ENCODE data around the gene FAM237B. TPM values are rescaled to one million over a fixed set of nuclear protein-coding genes. Genes with fewer than 3 reads are reported as not detected.

Gene FAM237B
- total and polyA plus RNA-seq, 2 of the 13 experiments (the other 11 are each of a cell fraction or from before 2014, with no cell fraction given) = not detected

GRCh38 chr7:90322837-90323236 lies 1.7 kb upstream of the FAM237B start:
- peaks cover 0 to 32% of the 10 kb centered on the region in 2 experiments; a peak in 3 of 5 replicates for H3K27me3 ChIP-seq (ENCODE audit: control insufficient read depth in 1 of 2, insufficient read depth in 2 of 2, low read length in 2 of 2)
- no peak overlapping the region for H3K4me2 ChIP-seq (ENCODE audit: low read depth, low read length)
- H3K4me1 ChIP-seq (ENCODE audit: insufficient read depth, low read length) = no peaks in the 10 kb centered on the region
- H2AFZ ChIP-seq (ENCODE audit: low read length) = no peak overlapping the region
- H3K27ac ChIP-seq (ENCODE audit: extremely low read length, insufficient read depth, low read length) = no peak overlapping the region
- ChIA-PET CTCF (ENCODE audit: low intra/inter-chr PET ratio, low total read pairs) (no interaction called here), POLR2A (no interaction called here)
- H4K20me1 ChIP-seq (ENCODE audit: insufficient read depth, low read length) = no peaks in the 10 kb centered on the region
- TF ChIP-seq ETV6 (CRISPR knock-in tag; conservative IDR thresholded peaks at IDR 0.05) = no peak
- 0 out of 2 replicates have a peak, but pooled peaks have one; percentile 19 for TF ChIP-seq MAFF (IDR thresholded peaks at IDR 0.05; ENCODE audit: low read depth, low read length)
- TF ChIP-seq MAFK (conservative IDR thresholded peaks at IDR 0.05 in 1 of 2, IDR thresholded peaks at IDR 0.05 in 1 of 2; ENCODE audit: low read length in 2 of 2) = peak; percentile 36 to 52; a peak in 3 of 4 replicates
- no peak for TF ChIP-seq ZNF720 (CRISPR knock-in tag; IDR thresholded peaks at IDR 0.05)
- TF ChIP-seq, protein P1, sequence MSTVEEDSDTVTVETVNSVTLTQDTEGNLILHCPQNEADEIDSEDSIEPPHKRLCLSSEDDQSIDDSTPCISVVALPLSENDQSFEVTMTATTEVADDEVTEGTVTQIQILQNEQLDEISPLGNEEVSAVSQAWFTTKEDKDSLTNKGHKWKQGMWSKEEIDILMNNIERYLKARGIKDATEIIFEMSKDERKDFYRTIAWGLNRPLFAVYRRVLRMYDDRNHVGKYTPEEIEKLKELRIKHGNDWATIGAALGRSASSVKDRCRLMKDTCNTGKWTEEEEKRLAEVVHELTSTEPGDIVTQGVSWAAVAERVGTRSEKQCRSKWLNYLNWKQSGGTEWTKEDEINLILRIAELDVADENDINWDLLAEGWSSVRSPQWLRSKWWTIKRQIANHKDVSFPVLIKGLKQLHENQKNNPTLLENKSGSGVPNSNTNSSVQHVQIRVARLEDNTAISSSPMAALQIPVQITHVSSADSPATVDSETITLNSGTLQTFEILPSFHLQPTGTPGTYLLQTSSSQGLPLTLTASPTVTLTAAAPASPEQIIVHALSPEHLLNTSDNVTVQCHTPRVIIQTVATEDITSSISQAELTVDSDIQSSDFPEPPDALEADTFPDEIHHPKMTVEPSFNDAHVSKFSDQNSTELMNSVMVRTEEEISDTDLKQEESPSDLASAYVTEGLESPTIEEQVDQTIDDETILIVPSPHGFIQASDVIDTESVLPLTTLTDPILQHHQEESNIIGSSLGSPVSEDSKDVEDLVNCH (CRISPR knock-in tag; IDR thresholded peaks at IDR 0.05) = no peak
- no peak overlapping the region for H3K4me3 ChIP-seq (replicated peaks in 1 of 3; ENCODE audit: insufficient read depth in 1 of 3, low read depth in 2 of 3, low read length in 3 of 3)
- intact Hi-C loops (cut with micrococcal nuclease; ENCODE audit: unreplicated experiment) (no loop called here), in situ Hi-C loops (cut with HindIII; ENCODE audit: extremely low pct_ligation_motif_present, low pct_unique_long_range_greater_than_20kb) (no loop called here)
- FAIRE-seq (no peak), ATAC-seq (no peak), DNase-seq (ENCODE audit: low spot score) (no peak)
- no TSS peak for BruUV-seq (replicated peaks)
- no peaks in the 10 kb centered on the region for H3K79me2 ChIP-seq (ENCODE audit: insufficient read depth, low read length)
- H3K9ac ChIP-seq (ENCODE audit: insufficient read depth, low read depth, low read length) = no peak overlapping the region
- no peaks in the 10 kb centered on the region for H3K36me3 ChIP-seq (replicated peaks in 1 of 2; ENCODE audit: control insufficient read depth in 1 of 2, insufficient read depth in 2 of 2, low read length in 2 of 2)
- H3K9me3 ChIP-seq (ENCODE audit: low read length) = no peaks in the 10 kb centered on the region

DNA sequence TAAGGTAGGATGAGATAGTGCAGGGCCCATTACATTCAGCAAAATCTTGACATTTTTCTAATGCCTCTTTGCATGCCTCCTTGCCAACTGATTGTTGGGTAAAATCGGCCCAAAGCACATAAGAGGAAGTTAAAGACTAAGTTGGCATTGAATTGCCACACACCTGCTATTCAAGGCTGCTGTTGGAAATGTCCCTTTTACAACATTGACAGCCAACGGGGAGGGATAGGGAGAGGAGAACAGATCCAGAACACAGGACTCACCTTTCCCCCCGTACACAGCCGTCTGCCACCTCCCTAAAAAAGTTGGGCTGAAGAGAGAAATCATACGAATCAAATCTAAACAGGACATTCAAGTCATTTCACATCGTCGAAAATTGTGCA lies 695 bp downstream of the FAM237B start:
- ATAC-seq = peak; percentile 34
- intact Hi-C loops (cut with micrococcal nuclease; ENCODE audit: unreplicated experiment) = no loop called here
- POLR2A ChIA-PET = no interaction called here
- H2AFZ ChIP-seq (ENCODE audit: low read length) = no peak overlapping the region
- no peaks in the 10 kb centered on the region for H3K4me1 ChIP-seq (ENCODE audit: insufficient read depth, low read length)
- in situ Hi-C loops (cut with HindIII; ENCODE audit: extremely low pct_ligation_motif_present, low pct_unique_long_range_greater_than_20kb) = no loop called here
- no peak for FAIRE-seq
- no peak overlapping the region for H3K27ac ChIP-seq (ENCODE audit: extremely low read length, insufficient read depth, low read length)
- DNase-seq (ENCODE audit: low spot score) = no peak
- H3K36me3 ChIP-seq (replicated peaks in 1 of 2; ENCODE audit: control insufficient read depth in 1 of 2, insufficient read depth in 2 of 2, low read length in 2 of 2) = no peaks in the 10 kb centered on the region
- H3K4me3 ChIP-seq (replicated peaks in 1 of 3; ENCODE audit: insufficient read depth in 1 of 3, low read depth in 2 of 3, low read length in 3 of 3) = peak overlapping the region in 2 of 3 experiments; percentile 50 to 65; a peak in 1 of 6 replicates
- no peaks in the 10 kb centered on the region for H4K20me1 ChIP-seq (ENCODE audit: insufficient read depth, low read length)
- TF ChIP-seq ZNF335 (CRISPR knock-in tag; IDR thresholded peaks at IDR 0.05) (no peak), ZBTB3 (CRISPR knock-in tag; IDR thresholded peaks at IDR 0.05; ENCODE audit: borderline replicate concordance, low read depth) (no peak), TAF1 (CRISPR knock-in tag; IDR thresholded peaks at IDR 0.05) (no peak), ARHGAP35 (CRISPR knock-in tag; IDR thresholded peaks at IDR 0.05; ENCODE audit: borderline replicate concordance) (no peak), HMGA1 (CRISPR knock-in tag; conservative IDR thresholded peaks at IDR 0.05) (no peak), AFF4 (CRISPR knock-in tag; IDR thresholded peaks at IDR 0.05) (no peak), RBM22 (optimal IDR thresholded peaks at IDR 0.05; ENCODE audit: low read length) (no peak), CREB1 (IDR thresholded peaks at IDR 0.05) (no peak), CREB1 (CRISPR knock-in tag; IDR thresholded peaks at IDR 0.05) (no peak)
- 13% methylated on average over 6 of the region's 7 CpGs for WGBS (ENCODE audit: low lambda C conversion rate)
- peak overlapping the region; percentile 73 for H3K4me2 ChIP-seq (ENCODE audit: low read depth, low read length)
- no TSS peak for BruUV-seq (replicated peaks)
- H3K9me3 ChIP-seq (ENCODE audit: low read length) = no peaks in the 10 kb centered on the region
- peaks cover 0 to 32% of the 10 kb centered on the region in 2 experiments; a peak in 3 of 5 replicates for H3K27me3 ChIP-seq (ENCODE audit: control insufficient read depth in 1 of 2, insufficient read depth in 2 of 2, low read length in 2 of 2)
- H3K79me2 ChIP-seq (ENCODE audit: insufficient read depth, low read length) = no peaks in the 10 kb centered on the region
- H3K9ac ChIP-seq (ENCODE audit: insufficient read depth, low read depth, low read length) = no peak overlapping the region
- CTCF ChIA-PET (ENCODE audit: low intra/inter-chr PET ratio, low total read pairs) = no interaction called here
